ENCODE measurements around the gene RASSF7.

RASSF7 gene

GRCh38 chr11:575996-576768 lies 15.4 kb downstream of the RASSF7 start, which contains the start of gene PHRF1:
TSS of gene PHRF1 (plus strand) at chr11:576470. CDS start at chr11:581513, 5,043 bp downstream.
- WGBS, 2 experiments: 0% methylated on average over 99 of the region's 99 CpGs
- H3K4me3 ChIP-seq (ENCODE audit: insufficient read depth, low read depth, low read length): peak within 1 kb of the TSS; percentile 66
- H3K36me3 ChIP-seq (ENCODE audit: control insufficient read depth, insufficient read depth, low read length): no peaks in the 10 kb centered on the region
- peaks cover 16% of the 10 kb centered on the region for H3K27me3 ChIP-seq (ENCODE audit: control insufficient read depth, insufficient read depth, low read length, poor library complexity, severe bottlenecking)
- peaks cover 20% of the 10 kb centered on the region for H3K4me1 ChIP-seq (ENCODE audit: control insufficient read depth, insufficient read depth, low read length)
- peak within 1 kb of the TSS; percentile 92 for H3K27ac ChIP-seq (ENCODE audit: insufficient read depth, low read depth, low read length, poor library complexity, severe bottlenecking)
- no peaks in the 10 kb centered on the region for H3K9me3 ChIP-seq (ENCODE audit: control insufficient read depth, low read length)

GRCh38 chr11:576811-577610 lies 16.2 kb downstream of the RASSF7 start:
- peaks cover 7% of the 10 kb centered on the region for H3K36me3 ChIP-seq (ENCODE audit: control insufficient read depth, insufficient read depth, low read length)
- no peaks in the 10 kb centered on the region for H3K9me3 ChIP-seq (ENCODE audit: control insufficient read depth, low read length)
- H3K4me3 ChIP-seq (ENCODE audit: insufficient read depth, low read depth, low read length): peak overlapping the region; percentile 66
- 8 to 9% methylated on average over 46 of the region's 48 CpGs for WGBS, 2 experiments
- H3K4me1 ChIP-seq (ENCODE audit: control insufficient read depth, insufficient read depth, low read length): peaks cover 15% of the 10 kb centered on the region
- H3K27me3 ChIP-seq (ENCODE audit: control insufficient read depth, insufficient read depth, low read length, poor library complexity, severe bottlenecking): peaks cover 16% of the 10 kb centered on the region
- no peak overlapping the region for H3K27ac ChIP-seq (ENCODE audit: insufficient read depth, low read depth, low read length, poor library complexity, severe bottlenecking)

- Histone ChIP-seq H3K4me3 (ENCODE audit: insufficient read depth, low read depth, low read length) (peak overlapping the region; percentile 66), H3K27ac (ENCODE audit: insufficient read depth, low read depth, low read length, poor library complexity, severe bottlenecking) (no peak overlapping the region), H3K27me3 (ENCODE audit: control insufficient read depth, insufficient read depth, low read length, poor library complexity, severe bottlenecking) (peaks cover 16% of the 10 kb centered on the region), H3K9me3 (ENCODE audit: control insufficient read depth, low read length) (no peaks in the 10 kb centered on the region), H3K36me3 (ENCODE audit: control insufficient read depth, insufficient read depth, low read length) (peaks cover 7% of the 10 kb centered on the region), H3K4me1 (ENCODE audit: control insufficient read depth, insufficient read depth, low read length) (peaks cover 14% of the 10 kb centered on the region)
- WGBS, 2 experiments: 84 to 86% methylated on average over 6 of the region's 6 CpGs
These were observed 16.8 kb downstream of the RASSF7 start for GRCh38 chr11:577611-577894.

GRCh38 chr11:578276-579035 lies 17.7 kb downstream of the RASSF7 start:
- 94% methylated on average over 21 of the region's 21 CpGs for WGBS, 2 experiments
- Histone ChIP-seq H3K4me1 (ENCODE audit: control insufficient read depth, insufficient read depth, low read length) (peaks cover 14% of the 10 kb centered on the region), H3K4me3 (ENCODE audit: insufficient read depth, low read depth, low read length) (no peak overlapping the region), H3K27me3 (ENCODE audit: control insufficient read depth, insufficient read depth, low read length, poor library complexity, severe bottlenecking) (peaks cover 16% of the 10 kb centered on the region), H3K9me3 (ENCODE audit: control insufficient read depth, low read length) (no peaks in the 10 kb centered on the region), H3K27ac (ENCODE audit: insufficient read depth, low read depth, low read length, poor library complexity, severe bottlenecking) (no peak overlapping the region), H3K36me3 (ENCODE audit: control insufficient read depth, insufficient read depth, low read length) (peaks cover 12% of the 10 kb centered on the region)

GRCh38 chr11:579830-580601 lies 19.2 kb downstream of the RASSF7 start:
- WGBS, 2 experiments: 96% methylated on average over 20 of the region's 20 CpGs
- no peak overlapping the region for H3K27ac ChIP-seq (ENCODE audit: insufficient read depth, low read depth, low read length, poor library complexity, severe bottlenecking)
- no peaks in the 10 kb centered on the region for H3K9me3 ChIP-seq (ENCODE audit: control insufficient read depth, low read length)
- peaks cover 17% of the 10 kb centered on the region for H3K36me3 ChIP-seq (ENCODE audit: control insufficient read depth, insufficient read depth, low read length)
- no peak overlapping the region for H3K4me3 ChIP-seq (ENCODE audit: insufficient read depth, low read depth, low read length)
- peaks cover 6% of the 10 kb centered on the region for H3K27me3 ChIP-seq (ENCODE audit: control insufficient read depth, insufficient read depth, low read length, poor library complexity, severe bottlenecking)
- H3K4me1 ChIP-seq (ENCODE audit: control insufficient read depth, insufficient read depth, low read length): peaks cover 10% of the 10 kb centered on the region

- Histone ChIP-seq H3K36me3 (ENCODE audit: control insufficient read depth, insufficient read depth, low read length) (peaks cover 21% of the 10 kb centered on the region), H3K9me3 (ENCODE audit: control insufficient read depth, low read length) (no peaks in the 10 kb centered on the region), H3K4me3 (ENCODE audit: insufficient read depth, low read depth, low read length) (no peak overlapping the region), H3K27me3 (ENCODE audit: control insufficient read depth, insufficient read depth, low read length, poor library complexity, severe bottlenecking) (no peaks in the 10 kb centered on the region), H3K27ac (ENCODE audit: insufficient read depth, low read depth, low read length, poor library complexity, severe bottlenecking) (no peak overlapping the region), H3K4me1 (ENCODE audit: control insufficient read depth, insufficient read depth, low read length) (peaks cover 10% of the 10 kb centered on the region)
- WGBS, 2 experiments: 95 to 97% methylated on average over 14 of the region's 14 CpGs
These were observed 20.6 kb downstream of the RASSF7 start for GRCh38 chr11:581342-581741.

- Histone ChIP-seq H3K9me3 (ENCODE audit: control insufficient read depth, low read length) (no peaks in the 10 kb centered on the region), H3K27me3 (ENCODE audit: control insufficient read depth, insufficient read depth, low read length, poor library complexity, severe bottlenecking) (no peaks in the 10 kb centered on the region), H3K4me3 (ENCODE audit: insufficient read depth, low read depth, low read length) (no peak overlapping the region), H3K27ac (ENCODE audit: insufficient read depth, low read depth, low read length, poor library complexity, severe bottlenecking) (no peak overlapping the region), H3K36me3 (ENCODE audit: control insufficient read depth, insufficient read depth, low read length) (peaks cover 26% of the 10 kb centered on the region), H3K4me1 (ENCODE audit: control insufficient read depth, insufficient read depth, low read length) (peaks cover 10% of the 10 kb centered on the region)
- 96% methylated on average over 17 of the region's 17 CpGs for WGBS, 2 experiments
These were observed 21.0 kb downstream of the RASSF7 start for GRCh38 chr11:581752-582151.

- H3K4me3 ChIP-seq (ENCODE audit: insufficient read depth, low read depth, low read length): no peak overlapping the region
- peaks cover 36% of the 10 kb centered on the region for H3K36me3 ChIP-seq (ENCODE audit: control insufficient read depth, insufficient read depth, low read length)
- 94 to 97% methylated on average over 10 of the region's 10 CpGs for WGBS, 2 experiments
These were observed 23.5 kb downstream of the RASSF7 start for GRCh38 chr11:584287-584686.

GRCh38 chr11:586376-587316 lies 25.9 kb downstream of the RASSF7 start:
- H3K9me3 ChIP-seq (ENCODE audit: control insufficient read depth, low read length): no peaks in the 10 kb centered on the region
- H3K36me3 ChIP-seq (ENCODE audit: control insufficient read depth, insufficient read depth, low read length): peaks cover 50% of the 10 kb centered on the region
- H3K27me3 ChIP-seq (ENCODE audit: control insufficient read depth, insufficient read depth, low read length, poor library complexity, severe bottlenecking): no peaks in the 10 kb centered on the region
- no peak overlapping the region for H3K27ac ChIP-seq (ENCODE audit: insufficient read depth, low read depth, low read length, poor library complexity, severe bottlenecking)
- WGBS, 2 experiments: 95 to 97% methylated on average over 32 of the region's 32 CpGs
- no peak overlapping the region for H3K4me3 ChIP-seq (ENCODE audit: insufficient read depth, low read depth, low read length)
- no peaks in the 10 kb centered on the region for H3K4me1 ChIP-seq (ENCODE audit: control insufficient read depth, insufficient read depth, low read length)

More at GRCh38 chr11:584287-584686, 23.5 kb downstream of the RASSF7 start:
- no peaks in the 10 kb centered on the region for H3K9me3 ChIP-seq (ENCODE audit: control insufficient read depth, low read length)
- no peaks in the 10 kb centered on the region for H3K4me1 ChIP-seq (ENCODE audit: control insufficient read depth, insufficient read depth, low read length)
- H3K27ac ChIP-seq (ENCODE audit: insufficient read depth, low read depth, low read length, poor library complexity, severe bottlenecking): no peak overlapping the region
- no peaks in the 10 kb centered on the region for H3K27me3 ChIP-seq (ENCODE audit: control insufficient read depth, insufficient read depth, low read length, poor library complexity, severe bottlenecking)

All from ectodermal cell (in vitro differentiated cells).